NB4 (cell line): Measurements from ENCODE around the gene ADAMTSL1.

Experiments
- CTCF ChIP-seq: IDR thresholded peaks from one replicate; pipeline ENCODE4 v1.5.1; 2012; ENCODE audit warnings: low read depth, low read length
- MAX ChIP-seq: IDR thresholded peaks from 2 replicates; pipeline ENCODE4 v1.6.1; 2011; ENCODE audit warnings: low read depth, low read length
- MYC ChIP-seq: IDR thresholded peaks from 2 replicates; pipeline ENCODE4 v1.6.1; 2011; ENCODE audit warnings: low read depth, low read length
- POLR2A ChIP-seq: IDR thresholded peaks from 2 replicates; pipeline ENCODE4 v1.6.1; 2011; ENCODE audit warnings: mild to moderate bottlenecking; ENCODE audit not compliant: insufficient read length; ENCODE audit errors: extremely low read depth

GRCh38 chr9:18575686-18576085 is 101.7 kb downstream of the ADAMTSL1 start:
- TF ChIP-seq MYC (no peak), CTCF (no peak), POLR2A (no peak), MAX (no peak)
